Ovary (tissue), 9 donors: ENCODE data around the gene DCT. TPM values are rescaled to one million over a fixed set of nuclear protein-coding genes. Genes with fewer than 3 reads are reported as not detected.

Experiments used
- DNase-seq, 5 donors: peaks; one replicate each; pipeline ENCODE4 v3.0.0-alpha.2; 2019 to 2020
- H3K27ac ChIP-seq, 2 donors: fragments of 200-600 bp; one replicate each; pipeline versions ENCODE4 v1.5.1 to v1.8.0; 2019 to 2022
- H3K27me3 ChIP-seq: fragments of 200-600 bp; one replicate; pipeline ENCODE4 v1.8.0; 2022
- H3K36me3 ChIP-seq: fragments of 200-600 bp; sonication (generic); one replicate; pipeline ENCODE4 v1.5.1; 2019
- H3K4me1 ChIP-seq: one replicate; pipeline ENCODE4 v1.8.1; 2013; ENCODE audit warnings: mild to moderate bottlenecking, moderate library complexity; ENCODE audit not compliant: insufficient read depth
- H3K4me3 ChIP-seq: fragments of 200-600 bp; sonication (generic); one replicate; pipeline ENCODE4 v1.5.1; 2017
- H3K9me3 ChIP-seq, 2 donors: fragments of 200-600 bp in 1 of 2; sonication (generic) in 1 of 2; one replicate each; pipeline versions ENCODE4 v1.5.1 to v1.8.1; 2013 to 2019; ENCODE audit warnings: mild to moderate bottlenecking in 1 of 2, moderate library complexity in 1 of 2
- CTCF ChIP-seq, 3 donors: fragments of 450-650 bp in 2 of 3; fragments of 200-600 bp in 1 of 3; IDR thresholded peaks; one replicate each; pipeline versions ENCODE4 v1.5.1 to v1.8.0; 2016 to 2022; ENCODE audit warnings: antibody characterized with exemption in 3 of 3, mild to moderate bottlenecking in 1 of 3
- EP300 ChIP-seq: sonication (generic); formaldehyde crosslinking; IDR thresholded peaks from one replicate; pipeline ENCODE4 v1.6.1; 2017; ENCODE audit warnings: antibody characterized with exemption
- POLR2A ChIP-seq: fragments of 450-650 bp; IDR thresholded peaks from one replicate; pipeline ENCODE4 v1.6.1; 2017; ENCODE audit warnings: antibody characterized with exemption, mild to moderate bottlenecking, moderate library complexity
- WGBS, 3 donors: extraction: QIAGEN DNeasy Blood & Tissue Kit in 1 of 3; methylation state at CpG; one replicate each; pipeline versions ENCODE4 v1.1.5 to v1.1.7; 2013 to 2017; 5-methylcytosine and 5-hydroxymethylcytosine counted together
- intact Hi-C, 4 donors: fragments of 100-400 bp; cut with DNase I; formaldehyde crosslinking; loops; one replicate each; pipeline versions ENCODE4 v1.11.0 to v1.15.1; 2022 to 2023
- polyA plus RNA-seq, 2 donors: library from polyadenylated mRNA; stranded (reverse); fragments of 200-250 nt in 1 of 2; fragments of 350-450 nt in 1 of 2; fragmentation: Illumina TruSeq in 1 of 2; extraction: RNeasy Lipid Tissue Mini Kit (QIAGEN cat#74804) in 1 of 2; gene quantifications; one replicate each; pipeline ENCODE4 v1.2.3, GENCODE V29; 2013 to 2014
- total RNA-seq, 7 donors: library from RNA; depleted of rRNA in 2 of 7; stranded (reverse); fragments of >200 nt in 2 of 7; fragmentation: NEBNext Ultra II Directional in 3 of 7; extraction: Animal tissue kit (Norgen Biotek cat#: 25700) in 3 of 7; gene quantifications; one replicate each; pipeline versions ENCODE4 v1.1.0 to v1.2.4, GENCODE V29; 2016 to 2023
- donor health status: DM: no; HTN: no; CAD: no; lungs with moderate emphysema.
- donor health status: DM: no; HTN: no; CAD: no.
- donor health status: Bipolar disorder and iron deficiency.
- donor health status: DM: yes; HTN: yes; CAD: no.
- donor health status: DM: no; HTN: no; CAD: no.
- donor health status: DM: yes; HTN: yes; CAD: no.

Gene DCT
- total and polyA plus RNA-seq, 9 donors, result 0.27 to 0.92 (median 0.58) TPM

GRCh38 chr13:94516456-94516855, 37.0 kb upstream of the DCT start:
- intact Hi-C loops, result no loop called here
- DNase-seq, result no peak
- H3K27ac ChIP-seq, result no peak overlapping the region
- no peaks in the 10 kb centered on the region for H3K36me3 ChIP-seq
- TF ChIP-seq CTCF (IDR thresholded peaks at IDR 0.05), result no peak
- TF ChIP-seq EP300, result no peak
- TF ChIP-seq POLR2A, result no peak
- no peaks in the 10 kb centered on the region for H3K27me3 ChIP-seq
- H3K4me3 ChIP-seq, result no peak overlapping the region
- H3K9me3 ChIP-seq, result no peaks in the 10 kb centered on the region
- no peaks in the 10 kb centered on the region for H3K4me1 ChIP-seq
- 60 to 75% (median 62%) methylated on average over 1 of the region's 1 CpG for WGBS, 3 donors

- Histone ChIP-seq H3K27ac (no peak overlapping the region), H3K4me1 (no peaks in the 10 kb centered on the region), H3K4me3 (no peak overlapping the region), H3K36me3 (no peaks in the 10 kb centered on the region), H3K27me3 (no peaks in the 10 kb centered on the region), H3K9me3 (no peaks in the 10 kb centered on the region)
- DNase-seq, result no peak
- TF ChIP-seq EP300, result no peak
- no peak for TF ChIP-seq POLR2A
- TF ChIP-seq CTCF (IDR thresholded peaks at IDR 0.05), result no peak
- WGBS, 3 donors, result 84 to 90% (median 87%) methylated on average over 4 of the region's 4 CpGs
- intact Hi-C loops, result no loop called here
Measured at GRCh38 chr13:94515911-94516310, 36.4 kb upstream of the DCT start.

- H3K36me3 ChIP-seq, result no peaks in the 10 kb centered on the region
- 86 to 89% (median 86%) methylated on average over 2 of the region's 2 CpGs for WGBS, 3 donors
- no peak overlapping the region for H3K4me3 ChIP-seq
- H3K4me1 ChIP-seq, result no peaks in the 10 kb centered on the region
- H3K9me3 ChIP-seq, result no peaks in the 10 kb centered on the region
- no peaks in the 10 kb centered on the region for H3K27me3 ChIP-seq
- no peak overlapping the region for H3K27ac ChIP-seq
- TF ChIP-seq EP300 (no peak), CTCF (IDR thresholded peaks at IDR 0.05) (no peak), POLR2A (no peak)
- intact Hi-C loops, result no loop called here
- DNase-seq, result no peak
Measured at GRCh38 chr13:94515374-94515773, 35.9 kb upstream of the DCT start.

GRCh38 chr13:94513026-94513425, 33.5 kb upstream of the DCT start:
- DNase-seq, result no peak
- Histone ChIP-seq H3K9me3 (no peaks in the 10 kb centered on the region), H3K36me3 (no peaks in the 10 kb centered on the region), H3K27me3 (no peaks in the 10 kb centered on the region), H3K27ac (no peak overlapping the region), H3K4me1 (no peaks in the 10 kb centered on the region), H3K4me3 (no peak overlapping the region)
- intact Hi-C loops, result no loop called here
- TF ChIP-seq POLR2A (no peak), CTCF (IDR thresholded peaks at IDR 0.05) (no peak), EP300 (no peak)
- WGBS, 3 donors, result 46 to 58% (median 51%) methylated on average over 5 of the region's 5 CpGs

GRCh38 chr13:94505730-94506129, 26.2 kb upstream of the DCT start:
- intact Hi-C loops, result no loop called here
- Histone ChIP-seq H3K9me3 (no peaks in the 10 kb centered on the region), H3K27me3 (no peaks in the 10 kb centered on the region), H3K27ac (no peak overlapping the region), H3K4me3 (no peak overlapping the region), H3K4me1 (no peaks in the 10 kb centered on the region), H3K36me3 (no peaks in the 10 kb centered on the region)
- no peak for DNase-seq
- TF ChIP-seq POLR2A, result no peak
- TF ChIP-seq EP300, result no peak
- TF ChIP-seq CTCF (IDR thresholded peaks at IDR 0.05), result no peak
- WGBS, 3 donors, result 51 to 65% (median 64%) methylated on average over 1 of the region's 1 CpG
